Measurements from ENCODE around the gene SLC19A1.

SLC19A1 gene

DNA sequence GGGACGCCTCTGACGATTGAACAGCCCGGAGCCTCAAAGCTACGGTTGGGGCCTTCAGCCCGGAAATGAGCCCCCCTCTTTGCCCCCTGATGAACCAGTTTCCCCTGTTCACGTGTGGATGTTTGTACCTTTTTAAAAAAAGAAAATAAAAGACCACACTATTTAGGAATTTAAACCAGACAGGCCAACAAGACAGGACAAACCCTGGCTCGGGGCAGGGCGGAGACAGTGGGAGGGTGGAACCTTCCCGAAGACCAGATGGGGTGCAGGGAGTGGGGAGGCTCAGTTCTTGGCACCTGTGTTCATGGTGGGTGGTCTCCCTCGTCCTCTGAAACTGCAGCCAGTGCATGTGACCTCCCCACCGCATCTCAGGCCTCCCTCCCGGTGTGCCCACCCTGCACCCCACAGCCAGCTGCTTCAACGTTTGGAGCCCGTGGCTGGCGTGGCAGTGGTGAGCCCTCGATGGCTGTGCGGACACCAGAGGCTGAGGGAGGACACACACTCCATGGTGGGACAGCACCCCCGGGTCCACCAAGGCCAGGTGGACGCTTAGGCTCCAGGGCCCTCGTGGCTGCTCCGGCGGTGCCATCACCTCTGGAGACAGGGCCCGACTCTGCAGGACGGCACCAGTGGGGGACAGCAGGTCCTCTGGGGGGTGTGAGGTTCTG lies 91.7 kb downstream of the SLC19A1 start:
- no peak for DNase-seq

DNA sequence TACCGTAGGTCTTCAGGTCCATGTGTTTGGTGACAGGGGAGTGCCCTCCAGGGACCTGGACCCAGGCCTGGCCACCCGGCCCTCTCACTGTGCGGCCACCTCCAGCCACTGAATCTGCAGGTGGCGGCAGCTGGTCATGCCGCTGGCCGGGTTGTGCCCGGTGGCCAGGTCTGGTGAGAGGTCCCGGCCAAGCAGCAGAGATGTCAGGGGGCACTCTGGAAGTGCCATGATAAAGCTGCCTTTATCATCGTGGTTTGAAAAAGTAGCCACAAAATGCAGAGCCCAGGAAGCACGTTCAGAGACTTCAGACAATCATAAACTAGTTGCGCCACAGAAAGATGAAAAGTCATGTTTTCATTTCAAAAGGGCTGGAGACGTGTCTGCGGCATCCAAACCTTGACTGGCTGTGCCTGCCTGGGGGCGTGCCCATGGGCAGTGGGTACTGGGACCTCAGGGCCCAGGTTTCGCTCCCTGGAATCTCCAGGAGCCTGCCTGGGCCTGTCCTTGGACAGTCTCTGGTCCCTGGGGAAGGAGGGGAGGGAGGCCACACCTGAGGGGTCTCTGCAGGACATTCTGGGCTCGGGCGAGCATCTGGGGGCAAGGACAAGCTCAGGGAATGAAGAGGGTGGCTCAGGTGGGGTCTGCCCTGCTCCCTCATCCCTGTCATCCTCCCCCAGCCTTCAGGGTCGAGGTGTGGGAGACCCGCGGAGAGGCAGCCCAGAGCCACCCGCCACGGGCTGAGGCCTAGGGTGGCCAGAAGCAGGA lies 92.4 kb downstream of the SLC19A1 start:
- DNase-seq, result no peak

DNA sequence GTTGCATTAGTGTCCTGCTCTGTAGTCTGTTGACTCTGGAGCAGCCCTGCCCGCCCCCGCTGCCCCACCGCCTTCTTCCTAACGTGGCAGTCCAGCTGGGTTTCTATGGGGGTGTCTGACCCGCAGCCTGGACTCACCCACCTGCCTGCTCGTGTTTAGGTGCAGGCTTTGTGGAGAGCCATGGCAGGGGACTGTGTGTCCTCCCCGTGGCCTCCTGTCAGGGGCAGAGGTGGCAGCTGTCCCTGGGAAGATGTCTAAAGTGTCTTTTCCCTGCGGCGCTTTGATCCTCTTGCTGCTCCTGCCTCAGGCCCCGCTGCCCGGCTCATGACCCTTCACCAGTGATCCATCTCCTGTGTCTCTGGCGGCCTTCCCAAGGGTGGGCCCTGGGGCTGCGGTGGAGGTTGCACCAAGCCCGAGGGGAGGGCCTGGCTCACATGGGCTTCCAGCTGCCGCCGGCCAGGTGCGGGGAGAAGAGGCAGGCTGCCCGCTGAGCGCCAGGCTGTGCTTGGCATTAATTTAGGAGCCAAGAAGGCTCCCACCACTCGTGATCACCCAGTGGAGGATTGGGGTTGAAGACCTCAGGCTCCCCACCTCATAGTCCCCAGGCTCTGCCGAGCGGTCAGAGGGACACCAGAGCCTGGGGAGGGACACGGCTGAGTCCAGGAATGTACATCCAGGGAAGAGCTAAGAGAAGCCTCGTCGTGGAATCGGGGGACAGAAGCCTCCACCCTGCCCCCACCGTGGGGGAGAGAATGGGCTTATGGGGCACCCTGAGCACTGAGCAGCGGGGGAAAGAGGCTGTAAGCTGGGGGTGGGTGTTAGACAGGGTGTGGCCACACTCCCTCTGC lies 93.2 kb downstream of the SLC19A1 start:
- no peak for DNase-seq

DNA sequence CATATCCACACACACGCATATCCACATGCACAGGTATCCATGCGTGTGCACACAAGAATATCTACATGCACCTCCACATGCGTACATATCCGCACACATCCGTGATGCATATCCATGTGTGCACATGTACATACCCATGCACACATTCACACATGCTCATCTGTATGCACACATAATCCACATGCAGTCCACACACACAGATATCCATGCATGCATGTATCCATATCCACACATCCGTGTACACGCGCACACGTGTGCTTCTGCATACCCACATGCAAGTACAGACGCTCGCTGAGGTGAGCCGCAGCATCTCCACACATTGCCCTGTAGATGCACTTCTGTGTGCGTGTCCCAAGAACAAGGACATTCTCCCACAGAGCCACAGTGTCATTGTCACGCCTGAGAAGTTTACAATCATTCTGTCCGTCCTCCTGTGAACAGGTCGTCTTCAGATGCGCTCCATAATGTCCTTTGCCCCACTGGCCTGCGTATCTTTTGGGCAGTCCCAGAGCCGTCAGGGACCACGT lies 93.9 kb downstream of the SLC19A1 start:
- no peak for DNase-seq

Measured in SHP77 (cell line).